HG02943 (cell line): ENCODE measurements around the gene FANCC.

Source experiments
- ATAC-seq: cut with Tn5 transposase; IDR thresholded peaks from one replicate; pipeline ENCODE4 v1.9.1; 2021; ENCODE audit warnings: mild to moderate bottlenecking, low read depth, moderate library complexity; ENCODE audit not compliant: unreplicated experiment

Gene FANCC

DNA sequence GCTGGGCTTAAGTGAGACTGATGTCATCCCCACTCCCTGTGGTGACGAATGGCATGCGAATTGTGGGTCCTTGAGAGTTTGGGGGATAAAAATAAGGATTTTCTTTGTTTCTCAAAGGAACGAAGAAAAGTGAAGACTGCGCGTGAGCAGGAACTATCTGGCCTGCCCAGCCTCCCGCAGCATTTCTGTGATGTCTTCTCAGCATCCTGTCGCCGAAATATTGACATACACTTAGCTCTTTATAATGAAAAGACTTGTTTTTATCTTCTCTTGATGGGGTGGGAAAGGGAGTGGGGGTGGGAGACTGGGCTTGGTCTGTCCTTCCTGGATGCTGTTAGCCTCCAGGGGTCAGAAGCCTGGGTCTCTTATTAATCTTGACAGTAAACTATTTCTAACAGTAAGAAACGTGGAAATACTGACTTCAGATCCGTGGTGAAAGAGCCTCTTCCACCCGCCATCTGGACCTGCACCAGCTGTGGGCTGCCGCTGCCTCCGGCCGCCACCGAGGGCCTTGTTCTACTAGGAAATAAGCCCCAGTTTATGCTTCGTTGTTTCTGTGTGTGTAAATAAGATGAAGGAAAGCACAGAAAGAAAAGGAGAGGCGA, 239.6 kb downstream of the FANCC start:
- ATAC-seq = no peak

DNA sequence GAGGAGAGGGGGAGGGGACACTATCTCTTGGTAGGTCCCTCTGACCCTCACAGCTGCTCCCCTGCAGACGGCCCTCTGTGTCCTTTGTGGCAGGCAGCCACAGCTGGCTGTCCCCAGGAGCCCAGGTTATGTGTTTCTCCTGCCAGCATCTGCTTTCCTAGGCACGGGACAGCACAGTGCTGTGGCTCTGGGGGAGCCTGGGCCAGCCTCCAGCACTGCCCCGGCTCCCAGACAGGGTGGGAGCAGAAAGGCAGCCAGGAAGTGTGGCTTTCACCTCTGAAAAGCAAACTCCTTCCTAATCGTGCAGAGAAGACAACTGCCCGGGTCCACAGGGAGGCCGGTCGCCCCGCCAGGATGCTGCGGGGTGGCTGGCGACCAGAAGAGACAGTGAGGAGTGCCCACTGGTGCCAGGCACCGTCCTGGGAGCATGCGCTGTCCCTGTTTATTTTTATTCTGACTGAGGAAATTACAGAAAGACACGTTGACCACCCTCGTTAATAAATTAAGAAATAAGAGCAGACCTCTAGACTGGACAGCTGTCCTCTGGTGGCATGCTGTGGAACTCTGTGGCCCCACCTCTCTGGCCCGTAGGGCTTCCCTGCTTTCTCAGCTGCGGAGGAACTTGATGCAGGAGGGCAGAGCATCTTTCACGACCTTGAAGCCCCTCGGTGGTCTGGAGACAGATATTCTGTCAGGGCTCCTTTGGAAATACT, 240.3 kb downstream of the FANCC start:
- no peak for ATAC-seq

DNA sequence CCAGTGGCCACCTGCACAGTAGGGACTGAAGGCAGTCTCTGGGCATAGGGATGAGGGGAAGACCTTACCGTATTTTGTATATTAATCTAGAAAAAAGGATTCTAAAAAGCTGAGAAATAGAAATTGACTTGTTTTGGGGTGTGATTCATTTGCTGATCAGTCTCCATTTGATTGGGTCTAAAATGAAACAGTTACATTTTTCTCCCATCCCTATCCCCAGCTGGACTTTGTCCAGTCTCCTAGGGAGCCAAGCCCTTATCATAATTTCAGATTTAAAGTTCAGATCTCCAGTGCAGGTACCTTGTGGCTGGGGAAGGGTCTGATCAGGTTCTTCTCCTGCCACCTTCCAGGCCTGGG, 240.8 kb downstream of the FANCC start:
- no peak for ATAC-seq

DNA sequence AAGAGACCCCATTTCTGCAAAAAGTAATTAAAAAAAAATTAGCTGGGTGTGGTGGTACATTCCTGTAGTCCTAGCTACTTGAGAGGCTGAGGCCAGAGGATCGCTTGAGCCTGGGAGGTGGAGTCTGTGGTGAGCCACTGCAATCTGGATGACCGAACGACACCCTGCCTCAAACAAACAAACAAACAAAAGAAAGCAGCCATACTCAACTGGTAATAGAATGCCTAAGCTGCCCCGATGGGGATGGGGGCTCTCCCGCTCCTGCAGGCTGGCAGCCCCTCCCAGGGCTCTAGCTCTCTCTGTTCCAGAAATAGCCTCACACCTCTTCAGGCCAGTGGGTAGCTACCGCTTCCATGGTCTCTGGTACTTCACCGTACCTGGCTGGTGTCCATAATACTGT, 241.8 kb downstream of the FANCC start:
- no peak for ATAC-seq

DNA sequence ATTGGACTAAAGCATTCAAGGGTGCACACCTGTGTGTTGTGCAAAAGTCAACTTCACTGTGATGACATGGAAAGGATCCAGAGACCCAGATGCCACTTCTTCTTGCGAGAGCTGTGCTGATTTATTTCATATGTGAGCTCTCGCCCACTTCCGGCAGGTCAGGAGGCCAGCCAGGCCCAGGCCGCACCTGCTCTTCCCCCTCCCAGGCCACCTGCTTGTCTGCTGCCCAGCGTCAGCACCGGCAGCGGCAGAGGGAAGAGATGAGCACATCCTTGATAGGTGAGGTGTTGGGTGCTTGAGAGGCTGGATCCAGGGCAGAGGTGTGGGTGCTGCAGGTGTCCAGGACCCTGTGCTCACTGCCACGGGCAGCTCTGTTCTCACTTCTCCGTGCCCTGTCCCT, 242.9 kb downstream of the FANCC start:
- ATAC-seq = no peak

DNA sequence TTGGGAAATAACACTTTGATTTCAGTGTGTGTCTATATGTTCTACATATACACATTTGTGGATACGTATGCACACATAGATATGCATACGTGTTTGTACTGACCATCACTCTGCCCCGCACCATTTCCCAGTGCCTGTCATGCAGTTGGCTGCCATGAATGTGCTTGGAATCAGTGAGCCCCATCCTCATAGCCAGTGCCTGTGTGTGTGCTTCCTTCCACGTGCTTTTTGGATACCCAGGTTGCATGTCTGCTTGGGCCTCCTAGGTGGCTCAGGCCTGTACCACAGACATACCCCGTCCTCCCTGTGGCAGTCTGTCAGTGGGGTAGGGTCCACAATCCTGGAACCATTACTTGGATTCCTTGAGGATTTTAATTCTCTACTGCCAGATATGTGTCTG, 243.6 kb downstream of the FANCC start:
- no peak for ATAC-seq

DNA sequence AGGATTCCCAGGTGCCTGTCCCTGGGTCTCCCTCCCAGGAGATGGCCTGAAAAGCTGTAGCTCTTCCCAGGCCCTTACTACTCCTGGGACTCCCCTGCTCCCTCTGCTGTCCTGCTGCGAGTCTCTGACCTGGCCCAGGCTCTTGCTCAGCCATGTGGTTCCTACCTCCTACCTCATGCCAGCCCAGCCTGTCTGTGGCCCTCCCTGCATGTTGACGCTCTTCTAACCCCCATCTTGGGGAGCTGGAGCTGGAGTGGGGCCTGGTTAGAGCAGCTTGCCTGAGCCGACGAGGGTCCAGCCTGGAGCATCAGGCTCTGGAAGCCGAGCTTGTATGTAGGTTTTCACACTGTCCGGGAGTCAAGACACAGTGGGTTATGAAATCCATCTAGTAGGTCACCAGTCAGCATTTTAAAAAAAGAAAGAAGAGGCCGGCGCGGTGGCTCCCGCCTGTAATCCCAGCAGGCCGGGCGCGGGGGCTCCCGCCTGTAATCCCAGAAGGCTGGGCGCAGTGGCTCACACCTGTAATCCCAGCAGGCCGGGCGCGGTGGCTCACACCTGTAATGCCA, 244.4 kb downstream of the FANCC start:
- no peak for ATAC-seq

DNA sequence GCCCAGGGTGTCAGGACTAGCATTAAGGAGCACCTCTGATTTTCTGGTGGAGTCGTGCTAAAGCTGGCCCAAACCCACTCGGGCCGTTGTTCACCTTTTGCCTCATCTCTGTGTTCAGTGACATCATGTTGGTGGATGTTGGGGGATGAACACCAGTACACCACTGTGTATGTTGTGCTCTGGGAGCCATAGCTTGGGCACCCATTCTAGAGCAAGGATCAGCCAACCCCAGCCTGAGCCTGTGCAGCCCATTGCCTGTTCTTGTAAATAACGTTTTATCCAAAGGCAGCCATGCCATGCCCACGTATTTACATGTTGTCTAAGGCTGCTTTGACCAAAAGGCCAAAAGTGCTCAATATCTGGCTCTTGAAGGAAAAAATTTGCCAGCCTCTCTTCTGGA, 245.6 kb downstream of the FANCC start:
- ATAC-seq = no peak

DNA sequence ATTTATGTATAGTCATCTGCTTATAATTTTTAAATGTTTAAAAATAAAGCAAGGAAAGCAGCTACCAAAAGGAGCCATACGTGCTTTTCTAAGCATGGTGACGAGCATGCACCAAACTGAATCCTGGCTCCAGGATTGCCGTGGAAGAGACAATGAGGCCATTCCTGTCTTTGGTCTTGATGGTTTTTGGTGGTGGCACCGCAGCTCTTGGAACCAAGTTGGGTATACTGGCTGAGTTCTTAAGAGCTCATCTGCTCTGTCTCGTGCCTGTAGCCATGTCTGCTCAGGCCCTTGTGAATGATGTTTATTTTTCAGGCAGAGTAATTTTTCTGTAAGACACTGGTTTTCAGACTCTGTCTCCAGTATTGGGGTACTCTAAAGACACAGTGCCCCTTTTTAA, 246.1 kb downstream of the FANCC start:
- no peak for ATAC-seq

DNA sequence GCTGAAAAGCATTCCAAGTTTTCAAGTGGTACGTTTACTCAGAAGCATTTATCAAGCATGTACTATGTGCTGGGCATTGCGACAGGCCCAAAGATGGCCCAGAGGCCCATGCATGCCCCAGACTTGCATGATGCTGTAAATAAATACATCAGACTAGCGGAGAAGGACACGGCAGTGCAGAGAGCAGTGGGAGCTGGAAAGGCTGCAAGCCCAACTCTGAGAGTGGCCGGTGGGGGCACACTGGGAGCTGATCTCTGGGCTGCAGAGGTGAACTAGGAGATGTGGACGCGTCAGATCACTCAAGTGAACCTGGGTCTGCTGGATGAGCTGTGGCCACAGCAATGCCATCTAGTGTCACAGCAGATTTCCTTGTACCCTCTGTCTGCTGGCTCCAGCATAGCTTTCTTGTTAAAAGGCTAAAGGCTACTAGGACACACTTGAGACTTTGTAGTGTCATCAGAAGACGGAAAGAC, 246.9 kb downstream of the FANCC start:
- ATAC-seq = no peak

DNA sequence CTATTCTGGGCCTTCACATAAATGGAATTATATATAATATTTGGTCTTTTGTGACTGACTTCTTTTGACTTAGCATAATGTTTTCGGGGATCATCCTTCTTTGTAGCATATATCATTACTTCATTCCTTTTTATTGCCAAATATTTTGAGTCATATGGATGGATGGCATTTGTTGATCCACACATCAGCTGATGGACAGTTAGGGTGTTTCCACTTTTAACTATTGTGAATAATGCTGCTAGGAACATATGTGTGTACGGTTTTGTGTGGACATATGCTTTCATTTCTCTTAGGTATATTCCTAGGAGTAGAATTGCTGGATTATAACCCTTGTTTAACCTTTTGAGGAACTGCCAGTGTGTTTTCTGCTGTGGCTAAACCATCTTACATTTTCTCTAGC, 249.6 kb downstream of the FANCC start:
- ATAC-seq = no peak

DNA sequence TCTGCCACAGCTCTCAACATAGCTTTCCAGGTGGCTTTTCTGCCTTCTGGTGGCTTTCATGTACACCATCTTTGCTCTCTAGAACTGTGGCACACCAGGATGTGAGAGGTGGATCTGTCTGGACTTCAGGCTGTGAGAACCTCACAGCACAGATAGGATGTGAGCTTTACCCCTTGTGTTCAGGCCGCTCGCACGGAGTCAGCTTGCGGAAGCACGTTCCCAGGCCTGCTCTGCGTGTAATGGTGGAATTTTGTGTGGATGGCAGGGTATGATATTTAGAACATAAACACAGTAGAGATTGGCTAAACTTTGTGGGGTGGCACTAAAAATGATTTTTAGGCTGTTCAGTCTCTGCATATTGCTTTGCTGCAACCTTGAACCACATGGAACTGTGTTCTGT, 250.5 kb downstream of the FANCC start:
- no peak for ATAC-seq

DNA sequence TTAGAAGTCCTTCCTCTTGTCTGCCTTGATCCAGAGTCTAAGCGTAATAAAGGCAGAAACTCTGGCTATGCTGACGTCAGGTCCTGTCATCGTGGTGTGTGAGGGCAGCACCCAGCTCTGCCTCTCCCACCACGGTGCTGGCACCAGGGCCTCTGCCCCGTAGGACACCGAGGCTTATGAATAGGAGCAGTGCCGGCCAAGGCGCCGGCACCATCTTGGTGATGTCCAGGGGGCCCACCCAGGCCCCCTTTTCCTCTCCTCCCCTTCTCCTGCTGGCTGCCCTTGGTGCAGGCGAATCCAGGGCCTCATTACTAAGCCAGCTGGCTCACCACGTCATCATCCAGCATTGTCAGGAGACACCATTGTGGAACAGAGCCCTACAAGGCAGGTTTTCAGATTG, 252.3 kb downstream of the FANCC start:
- ATAC-seq = no peak

DNA sequence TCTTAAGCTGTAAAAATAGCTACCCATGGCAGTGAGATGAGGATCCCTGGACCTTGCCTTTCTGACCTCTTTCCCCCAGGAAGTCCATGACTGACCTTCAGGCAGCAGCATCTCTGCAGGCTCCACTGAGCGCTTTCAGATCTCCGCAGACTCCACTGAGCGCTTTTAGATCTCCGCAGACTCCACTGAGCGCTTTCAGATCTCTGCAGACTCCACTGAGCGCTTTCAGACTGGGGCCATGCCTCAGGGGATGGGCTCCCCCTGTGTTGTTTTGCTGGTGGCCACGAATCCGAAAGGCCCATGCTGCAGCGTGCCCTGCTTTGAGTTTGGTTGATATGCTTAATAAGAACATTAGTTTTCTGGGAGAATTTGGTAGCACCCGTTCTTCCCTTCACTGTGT, 254.2 kb downstream of the FANCC start:
- no peak for ATAC-seq

DNA sequence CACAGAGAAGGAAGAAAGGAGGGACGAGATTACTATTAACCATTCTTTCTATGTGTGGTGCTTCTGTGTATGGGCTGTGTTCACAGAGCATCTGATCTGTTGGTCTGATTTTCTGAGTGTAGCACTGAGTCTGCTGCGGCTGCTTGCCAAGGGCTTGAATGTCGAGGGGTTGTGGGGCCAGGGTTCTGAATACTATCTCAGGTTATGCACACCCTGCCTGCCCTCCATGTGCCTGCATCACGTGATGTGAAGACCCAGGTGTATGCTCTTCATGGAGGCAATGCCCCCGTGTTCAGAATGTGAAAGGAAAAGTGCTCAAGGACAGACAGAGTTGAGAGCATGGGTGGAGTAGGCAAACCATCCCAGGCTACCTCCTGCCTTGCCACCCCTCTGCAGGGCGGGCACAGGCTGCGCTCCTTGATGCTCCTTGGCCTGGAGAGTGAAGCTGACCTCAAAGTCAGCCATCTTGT, 254.9 kb downstream of the FANCC start:
- ATAC-seq = no peak

DNA sequence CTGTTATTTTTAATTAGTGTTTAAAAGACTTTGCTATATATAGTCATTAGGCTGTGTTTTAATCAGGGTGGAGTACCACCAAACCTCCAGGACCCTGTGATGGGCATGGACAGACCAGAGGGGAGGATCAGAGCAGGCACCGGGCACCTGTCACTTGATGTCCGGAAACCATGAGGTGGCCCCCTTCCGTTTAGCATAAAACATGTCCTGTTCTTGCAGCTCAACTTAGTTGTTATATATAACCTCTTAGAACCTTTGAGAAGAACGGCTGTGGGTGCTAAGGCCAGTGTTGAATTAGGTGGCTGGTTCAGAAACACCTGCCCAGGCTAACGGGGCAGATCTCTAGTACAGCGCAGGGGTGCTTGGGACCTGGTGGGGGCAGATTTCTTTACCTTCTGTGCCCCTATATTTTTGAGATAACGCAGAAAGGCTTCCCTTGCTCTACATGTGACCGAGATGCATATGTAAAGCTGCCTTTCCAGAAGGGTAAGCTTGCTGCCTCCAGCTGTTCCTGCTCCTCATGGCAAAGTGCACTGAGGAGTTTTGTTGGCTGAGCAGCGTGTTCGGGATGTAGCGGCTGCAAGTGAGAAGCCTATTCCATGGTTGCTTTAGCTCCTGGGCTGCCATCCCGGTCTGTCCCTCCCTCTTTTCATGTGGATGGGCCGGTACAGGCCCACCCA, 255.5 kb downstream of the FANCC start:
- no peak for ATAC-seq

DNA sequence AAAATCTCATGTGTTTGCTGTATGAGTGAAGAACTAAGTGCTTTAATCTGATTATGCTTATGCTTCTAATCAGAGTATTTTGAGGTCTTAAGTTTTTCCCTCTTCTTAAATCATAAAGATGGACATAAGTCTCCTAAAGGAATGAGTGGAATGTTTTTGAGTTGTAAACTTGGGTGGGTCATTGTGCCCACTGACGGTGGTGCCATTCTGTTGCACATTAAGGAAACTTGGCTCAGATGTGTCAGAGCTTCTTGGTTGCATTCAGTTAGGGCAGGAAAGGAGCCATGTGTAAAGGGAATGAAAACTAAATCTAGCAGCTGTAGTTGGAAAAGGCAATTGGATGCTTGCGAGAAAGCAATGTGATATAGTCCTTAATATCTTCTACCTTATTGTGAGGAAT, 256.6 kb downstream of the FANCC start:
- no peak for ATAC-seq

DNA sequence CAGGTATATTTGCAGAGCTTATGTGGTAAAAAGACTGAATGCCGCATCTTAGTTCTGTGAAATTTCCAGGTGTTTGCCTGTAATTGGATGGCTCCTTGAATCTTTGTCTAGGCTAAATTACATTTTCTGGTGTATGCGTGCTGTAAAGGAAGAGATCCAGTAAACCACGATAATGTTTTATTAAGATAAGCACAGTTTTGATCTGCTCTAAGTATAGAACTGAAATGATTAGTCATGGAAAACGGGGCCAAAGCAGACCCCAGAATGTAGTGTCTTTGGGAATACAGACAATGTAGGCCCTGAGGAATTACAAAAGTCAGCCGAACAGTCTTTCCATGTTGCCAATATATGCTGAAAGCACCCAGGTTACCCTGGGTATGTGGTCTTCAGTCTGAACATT, 257.3 kb downstream of the FANCC start:
- ATAC-seq = no peak

DNA sequence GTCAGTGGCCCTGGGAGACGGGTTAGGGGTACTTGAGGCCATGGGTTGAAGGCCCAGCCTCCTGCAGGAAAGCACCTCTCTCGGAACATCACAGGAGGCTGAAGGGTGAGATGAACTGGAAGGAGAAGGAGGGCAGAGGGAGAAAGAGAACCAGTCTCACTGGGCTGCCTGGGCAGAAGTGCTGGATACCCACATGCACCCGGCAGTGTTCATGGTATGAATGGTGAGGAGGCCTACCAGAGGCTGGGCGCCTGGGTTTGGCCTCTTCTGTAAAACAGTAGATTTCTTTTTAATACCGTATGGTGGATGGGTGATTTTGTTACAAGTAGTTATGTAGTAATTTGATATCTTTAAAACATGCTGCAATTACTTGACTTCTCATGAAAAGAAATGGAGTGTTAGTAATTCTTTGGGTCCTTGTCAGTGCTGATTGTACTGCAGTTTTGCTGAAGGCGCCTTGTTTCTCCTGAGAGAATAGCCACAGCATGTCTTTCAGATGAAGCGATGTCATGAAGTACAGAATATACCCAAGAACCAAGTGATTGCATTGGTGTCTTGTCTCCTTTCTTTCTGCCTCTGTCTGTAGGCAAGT, 258.6 kb downstream of the FANCC start:
- ATAC-seq = no peak

DNA sequence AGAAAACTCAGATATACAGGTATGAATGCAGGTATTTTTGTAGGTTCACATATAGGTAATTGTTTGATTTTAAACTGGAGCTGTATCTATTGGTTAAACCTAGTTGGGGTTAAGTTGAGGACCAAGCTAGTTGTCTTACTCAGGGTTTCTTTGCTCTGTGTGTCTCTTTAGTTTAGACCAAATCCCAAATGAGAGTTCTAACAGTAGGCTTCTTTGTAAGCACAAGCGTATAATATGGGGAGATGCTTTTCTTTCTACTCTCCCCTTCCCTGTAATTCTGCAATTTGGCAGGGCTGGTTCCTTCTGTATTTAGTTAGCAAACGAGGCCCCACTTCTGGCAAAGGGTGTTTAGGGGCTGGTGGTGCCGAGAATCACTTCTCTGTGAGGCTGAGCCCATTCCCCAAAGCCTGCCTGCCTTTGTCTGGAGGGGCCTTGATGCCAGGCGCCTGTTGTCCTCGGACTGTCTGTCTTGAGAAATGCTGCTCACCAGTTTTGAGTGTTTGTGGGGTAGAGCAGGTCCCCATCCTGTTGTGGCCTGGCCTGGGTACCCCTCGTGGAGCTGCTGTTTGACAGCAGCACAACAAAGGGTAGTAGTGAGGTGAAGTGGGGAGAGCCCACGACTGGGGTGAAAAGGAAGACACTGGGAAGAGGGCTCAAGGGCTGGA, 259.3 kb downstream of the FANCC start:
- no peak for ATAC-seq

DNA sequence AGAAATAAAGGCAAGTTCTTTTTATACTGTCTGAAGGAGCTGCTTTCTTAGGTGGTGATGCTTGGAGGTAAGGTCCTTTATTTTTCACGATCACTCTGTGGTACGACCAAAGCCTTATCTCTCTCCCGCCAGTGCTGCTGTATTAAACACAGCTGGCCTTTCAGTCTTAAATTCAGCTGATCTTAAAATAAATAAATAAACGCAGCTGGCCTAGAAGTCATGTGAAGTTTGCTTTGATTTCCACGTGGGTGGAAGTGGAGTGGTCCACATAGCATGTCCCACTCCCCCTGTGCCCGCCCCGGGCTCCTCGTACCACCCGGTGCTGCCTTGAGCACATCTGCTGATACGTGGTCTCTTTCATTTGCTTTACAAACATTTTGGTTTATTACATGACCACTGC, 260.4 kb downstream of the FANCC start:
- no peak for ATAC-seq
